HT-29 (cell line): ENCODE measurements around the gene GRAMD2B. TPM values are rescaled to one million over a fixed set of nuclear protein-coding genes. Genes with fewer than 3 reads are reported as not detected.

Experiments used
- DNase-seq: peaks from one replicate; pipeline ENCODE4 v3.0.0-alpha.2; 2015; ENCODE audit warnings: low spot score
- total RNA-seq: library from RNA; depleted of rRNA; stranded (reverse); fragments of >200 nt; shearing (Covaris generic); gene quantifications from 2 replicates; pipeline ENCODE4 v1.2.3, GENCODE V29; 2014; rRNA removed

The GRAMD2B gene
- total RNA-seq, 1 experiment from 2014 or later: 5.7 TPM

DNA sequence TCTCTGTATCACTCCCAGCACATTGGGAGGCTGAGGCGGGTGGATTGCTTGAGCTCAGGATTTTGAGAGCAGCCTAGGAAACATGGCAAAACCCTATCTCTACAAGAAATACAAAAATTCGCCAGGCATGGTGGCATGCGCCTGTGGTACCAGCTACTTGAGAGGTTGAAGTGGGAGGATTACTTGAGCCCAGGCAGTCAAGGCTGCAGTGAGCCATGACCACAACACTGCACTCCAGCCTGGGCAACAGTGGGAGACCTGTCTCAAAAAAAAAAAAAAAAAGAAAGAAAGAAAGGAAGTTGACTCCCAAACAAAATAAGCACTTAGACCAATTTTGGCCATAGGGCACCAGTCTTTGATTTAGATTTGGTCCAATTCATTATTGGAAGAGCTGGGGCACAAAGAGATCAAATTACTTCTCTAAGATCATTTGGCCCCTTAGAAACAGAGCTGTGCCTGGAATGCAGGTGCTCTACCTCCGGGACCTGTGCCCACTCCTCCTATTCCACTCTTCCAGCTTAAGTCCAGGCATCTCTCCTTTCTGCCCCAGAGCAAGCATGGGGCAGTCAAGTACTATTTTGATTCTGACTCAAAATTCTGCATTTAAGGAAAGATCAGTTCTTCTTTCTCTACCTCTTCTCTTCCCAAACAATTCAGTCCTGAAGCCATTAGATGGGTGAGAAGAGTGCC lies 112.8 kb downstream of the GRAMD2B start:
- DNase-seq: no peak

- no peak for DNase-seq
These were observed 113.7 kb downstream of the GRAMD2B start for GRCh38 chr5:126536874-126537273.

GRCh38 chr5:126538579-126538978 lies 115.4 kb downstream of the GRAMD2B start:
- peak; percentile 5 for DNase-seq

GRCh38 chr5:126540631-126541030 lies 117.4 kb downstream of the GRAMD2B start:
- no peak for DNase-seq

- DNase-seq: no peak
These were observed 119.2 kb downstream of the GRAMD2B start for GRCh38 chr5:126542441-126542840.

GRCh38 chr5:126543009-126543408 lies 119.8 kb downstream of the GRAMD2B start:
- no peak for DNase-seq

DNA sequence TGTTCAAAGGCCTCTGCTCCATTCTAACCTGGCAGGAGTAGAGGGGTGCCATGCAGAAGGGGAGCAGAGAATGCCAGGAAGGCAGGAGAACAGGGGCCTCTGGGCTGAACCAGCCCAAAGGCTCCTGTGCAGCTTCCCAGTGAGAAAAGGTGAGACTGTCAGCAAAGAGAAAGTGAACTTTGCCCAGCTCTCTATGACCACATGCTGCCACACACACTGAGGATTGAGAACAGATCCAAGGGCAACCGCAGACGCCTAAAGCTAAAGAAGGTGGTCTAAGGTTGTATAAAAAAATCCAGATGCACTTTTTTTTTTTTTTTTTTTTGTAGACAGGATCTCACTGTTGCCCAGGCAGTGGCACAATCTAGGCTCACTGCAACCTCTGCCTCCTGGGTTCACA lies 120.5 kb downstream of the GRAMD2B start:
- DNase-seq: no peak

Other genes starting within 250 kb of the GRAMD2B start
- gene ALDH7A1, start 171.8 kb downstream of the GRAMD2B start, total RNA-seq: 14.1 and 15.2 TPM in 2 replicates
- 14.8 and 20.3 TPM in 2 replicates for gene PHAX, start 177.5 kb downstream of the GRAMD2B start, total RNA-seq